Hair follicular keratinocyte (primary cell): Measurements from ENCODE around the gene CIB4. TPM values are rescaled to one million over a fixed set of nuclear protein-coding genes. Genes with fewer than 3 reads are reported as not detected.

ENCODE experiments used
- total RNA-seq: library from RNA; depleted of rRNA; stranded (reverse); fragments of >200 nt; gene quantifications from 2 replicates; pipeline ENCODE4 v1.2.3, GENCODE V29; 2015

CIB4 gene
- total RNA-seq, result not detected in 2 replicates

GRCh38 chr2:26640781-26641564 lies at the start of gene CIB4:
Gene CIB4 (minus strand): TSS chr2:26641366. CDS start chr2:26641314, 52 bp downstream.

Other genes with a start within 250 kb of the CIB4 start
- not detected in 2 replicates for gene DRC1, start 239.4 kb downstream of the CIB4 start, total RNA-seq
- not detected in 2 replicates for gene OTOF, start 163.2 kb downstream of the CIB4 start, total RNA-seq
- not detected in 2 replicates for gene KCNK3, start 51.4 kb upstream of the CIB4 start, total RNA-seq
- 45.5 and 46.9 TPM in 2 replicates for gene SLC35F6, start 122.9 kb upstream of the CIB4 start, total RNA-seq
- gene CENPA, start 144.7 kb upstream of the CIB4 start, total RNA-seq, result 8.0 and 21.3 TPM in 2 replicates
- gene DPYSL5, start 206.8 kb upstream of the CIB4 start, total RNA-seq, result not detected in 2 replicates